Breast epithelium (tissue), 3 donors: ENCODE data around the gene ASAP2.

Source experiments
- CTCF ChIP-seq, 3 donors: fragments of 450-650 bp; IDR thresholded peaks; one replicate each; pipeline ENCODE4 v1.5.1; 2016 to 2017; ENCODE audit warnings: antibody characterized with exemption in 3 of 3, mild to moderate bottlenecking in 3 of 3, moderate library complexity in 3 of 3
- POLR2AphosphoS5 ChIP-seq, 3 donors: sonication (generic); formaldehyde crosslinking; IDR thresholded peaks; one replicate each; pipeline ENCODE4 v1.6.1; 2017; ENCODE audit warnings: antibody characterized with exemption in 3 of 3

DNA sequence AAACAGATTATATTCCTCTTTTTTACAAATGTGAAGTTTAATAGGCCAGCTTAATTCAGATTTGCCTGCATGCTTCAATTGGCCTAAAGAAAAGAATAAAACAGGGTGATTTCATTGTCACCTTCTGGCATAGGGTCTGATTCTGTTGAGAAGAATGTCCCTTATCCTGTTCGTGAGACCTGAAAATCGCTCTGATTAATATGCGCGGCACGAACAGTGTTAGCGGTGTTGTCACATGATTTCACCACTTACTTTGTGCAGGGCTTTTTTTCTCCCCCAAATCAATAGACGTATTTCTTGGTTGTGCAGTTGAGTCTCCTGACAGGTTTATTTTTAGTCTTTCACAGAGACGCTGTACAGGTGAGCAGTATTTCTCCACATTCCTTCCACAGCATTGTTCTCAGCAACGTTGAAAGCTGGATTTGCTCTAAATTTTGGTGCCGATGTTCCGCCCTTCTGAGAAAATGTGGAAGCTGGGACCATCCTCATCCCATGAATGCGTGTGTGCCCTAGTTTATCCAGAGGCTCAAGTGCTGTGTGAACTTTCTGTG lies 134.8 kb downstream of the ASAP2 start:
- TF ChIP-seq POLR2AphosphoS5 (IDR thresholded peaks at IDR 0.05): no peak
- TF ChIP-seq CTCF (IDR thresholded peaks at IDR 0.05): no peak
